Stomach (tissue), 9 donors: Measurements from ENCODE around the gene MUC5B. TPM values are rescaled to one million over a fixed set of nuclear protein-coding genes. Genes with fewer than 3 reads are reported as not detected.

Experiments used
- DNase-seq, 2 donors: peaks; one replicate each; pipeline versions ENCODE4 v3.0.0 to v3.0.0-alpha.2; 2013 to 2019
- H3K27ac ChIP-seq, 5 donors: fragments of 200-600 bp in 4 of 5; sonication (generic) in 4 of 5; one replicate each; pipeline ENCODE4 v1.5.1; 2013 to 2019; ENCODE audit warnings: mild to moderate bottlenecking in 1 of 5, moderate library complexity in 1 of 5
- H3K27me3 ChIP-seq, 3 donors: fragments of 200-600 bp; sonication (generic); one replicate each; pipeline ENCODE4 v1.5.1; 2017 to 2019; ENCODE audit warnings: mixed run types in 1 of 3
- H3K36me3 ChIP-seq, 4 donors: fragments of 200-600 bp; sonication (generic); 1 replicate in 3 of 4; 2 replicates in 1 of 4; pipeline ENCODE4 v1.5.1; 2016 to 2019
- H3K4me1 ChIP-seq, 4 donors: fragments of 200-600 bp; sonication (generic); one replicate each; pipeline ENCODE4 v1.5.1; 2016 to 2019
- H3K4me3 ChIP-seq, 4 donors: fragments of 200-600 bp; sonication (generic) in 3 of 4; one replicate each; pipeline ENCODE4 v1.5.1; 2016 to 2019; ENCODE audit warnings: mild to moderate bottlenecking in 1 of 4
- H3K9me3 ChIP-seq, 4 donors: fragments of 200-600 bp; sonication (generic); one replicate each; pipeline ENCODE4 v1.5.1; 2016 to 2019
- CTCF ChIP-seq, 7 experiments: fragments of 450-650 bp in 4 of 7; fragments of 200-600 bp in 3 of 7; sonication (generic) in 3 of 7; IDR thresholded peaks; one replicate each; pipeline ENCODE4 v1.5.1; 2016 to 2019; ENCODE audit warnings: antibody characterized with exemption in 7 of 7, control low read depth in 2 of 7, mild to moderate bottlenecking in 1 of 7
- EP300 ChIP-seq: sonication (generic); formaldehyde crosslinking; IDR thresholded peaks from one replicate; pipeline ENCODE4 v1.6.1; 2017; ENCODE audit warnings: antibody characterized with exemption
- POLR2A ChIP-seq, 4 donors: fragments of 450-650 bp; IDR thresholded peaks; one replicate each; pipeline ENCODE4 v1.6.1; 2016; ENCODE audit warnings: antibody characterized with exemption in 4 of 4, control low read depth in 2 of 4, mild to moderate bottlenecking in 1 of 4, moderate library complexity in 1 of 4
- POLR2AphosphoS5 ChIP-seq, 3 donors: sonication (generic); formaldehyde crosslinking; IDR thresholded peaks; one replicate each; pipeline ENCODE4 v1.6.1; 2016; ENCODE audit warnings: antibody characterized with exemption in 3 of 3
- WGBS, 5 donors: extraction: QIAGEN DNeasy Blood & Tissue Kit in 3 of 5; methylation state at CpG; one replicate each; pipeline versions ENCODE4 v1.1.5 to v1.1.7; 2013 to 2018; 5-methylcytosine and 5-hydroxymethylcytosine counted together
- intact Hi-C: fragments of 100-400 bp; cut with DNase I; formaldehyde crosslinking; loops from one replicate; pipeline ENCODE4 v1.15.1; 2023; ENCODE audit warnings: low total_unique reads
- polyA plus RNA-seq, 3 donors: library from polyadenylated mRNA; stranded (reverse); fragments of 200-250 nt; gene quantifications; one replicate each; pipeline ENCODE4 v1.2.3, GENCODE V29; 2013
- total RNA-seq, 5 donors: library from RNA; depleted of rRNA; stranded (reverse); fragments of >200 nt; gene quantifications; one replicate each; pipeline versions ENCODE4 v1.1.0 to v1.2.3, GENCODE V29; 2014 to 2016
- donor health status: healthy with polysubstance abuse.
- donor health status: Bipolar disorder and iron deficiency.
- donor health status: healthy.

Gene MUC5B
- total and polyA plus RNA-seq, 8 donors: under 0.01 to 516 (median 6.6) TPM

- Histone ChIP-seq H3K36me3 (peaks cover 0 to 83% (median 41%) of the 10 kb centered on the region in 4 donors), H3K4me1 (peaks cover 0 to 8% (median 0%) of the 10 kb centered on the region in 4 donors), H3K27me3 (peaks cover 0 to 73% (median 5%) of the 10 kb centered on the region in 3 donors), H3K4me3 (no peak overlapping the region), H3K9me3 (no peaks in the 10 kb centered on the region), H3K27ac (no peak overlapping the region)
- 82 to 88% (median 86%) methylated on average over 20 to 32 of the region's 32 CpGs for WGBS, 5 donors
- intact Hi-C loops: no loop called here
- peak in 1 of 2 donors; percentile 26 for DNase-seq
- TF ChIP-seq POLR2A (IDR thresholded peaks at IDR 0.05) (no peak), CTCF (IDR thresholded peaks at IDR 0.05) (no peak), POLR2AphosphoS5 (IDR thresholded peaks at IDR 0.05) (no peak), EP300 (no peak)
Measured at GRCh38 chr11:1194977-1195681, 27.7 kb upstream of the MUC5B start.

DNA sequence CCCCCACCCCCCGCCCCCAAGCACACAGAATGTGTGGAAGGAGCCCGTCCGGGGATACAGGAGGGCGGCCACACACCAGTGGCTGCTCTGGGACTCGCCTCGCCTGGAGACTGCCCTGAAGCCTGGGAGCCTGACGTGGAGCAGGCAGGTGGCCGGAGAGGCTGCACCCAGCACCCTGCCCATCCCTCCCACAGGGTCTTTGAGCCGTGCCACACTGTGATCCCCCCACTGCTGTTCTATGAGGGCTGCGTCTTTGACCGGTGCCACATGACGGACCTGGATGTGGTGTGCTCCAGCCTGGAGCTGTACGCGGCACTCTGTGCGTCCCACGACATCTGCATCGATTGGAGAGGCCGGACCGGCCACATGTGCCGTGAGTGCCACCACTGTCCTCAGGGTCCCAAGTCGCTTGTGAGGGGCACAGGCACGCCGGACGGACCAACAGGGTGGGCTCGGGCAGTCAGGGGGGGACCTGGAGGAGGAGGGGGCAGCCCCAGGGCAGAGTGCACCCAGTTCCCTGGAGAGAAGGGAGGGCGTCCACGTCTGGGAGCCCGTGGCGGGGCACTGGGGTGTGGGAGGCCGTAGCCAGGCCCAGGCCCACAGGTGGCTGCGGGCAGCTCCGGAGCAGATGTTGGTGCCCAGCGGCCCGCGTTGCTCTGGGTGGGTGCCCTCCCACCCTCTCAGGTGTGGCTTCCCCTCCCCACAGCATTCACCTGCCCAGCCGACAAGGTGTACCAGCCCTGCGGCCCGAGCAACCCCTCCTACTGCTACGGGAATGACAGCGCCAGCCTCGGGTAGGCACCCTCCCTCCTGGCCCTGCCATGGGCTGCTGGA is 27.0 kb upstream of the MUC5B start:
- no peak for TF ChIP-seq POLR2AphosphoS5 (IDR thresholded peaks at IDR 0.05)
- TF ChIP-seq POLR2A (IDR thresholded peaks at IDR 0.05): no peak
- DNase-seq: no peak
- Histone ChIP-seq H3K36me3 (peaks cover 0 to 91% (median 42%) of the 10 kb centered on the region in 4 donors), H3K9me3 (no peaks in the 10 kb centered on the region), H3K4me1 (peaks cover 0 to 8% (median 0%) of the 10 kb centered on the region in 4 donors), H3K27ac (peak overlapping the region in 1 of 5 donors; percentile 21), H3K27me3 (peaks cover 0 to 80% (median 5%) of the 10 kb centered on the region in 3 donors), H3K4me3 (no peak overlapping the region)
- intact Hi-C loops: no loop called here
- WGBS, 5 donors: 88 to 94% (median 91%) methylated on average over 15 to 41 of the region's 41 CpGs

- DNase-seq: peak in 1 of 2 donors; percentile 24
- H3K27me3 ChIP-seq: peaks cover 0 to 80% (median 5%) of the 10 kb centered on the region in 3 donors
- no peak for TF ChIP-seq CTCF (IDR thresholded peaks at IDR 0.05)
- no peak for TF ChIP-seq POLR2A (IDR thresholded peaks at IDR 0.05)
- TF ChIP-seq POLR2AphosphoS5 (IDR thresholded peaks at IDR 0.05): no peak
- no peaks in the 10 kb centered on the region for H3K9me3 ChIP-seq
- intact Hi-C loops: no loop called here
- H3K36me3 ChIP-seq: peaks cover 0 to 94% (median 42%) of the 10 kb centered on the region in 4 donors
- no peak overlapping the region for H3K4me3 ChIP-seq
- 80 to 87% (median 83%) methylated on average over 12 to 28 of the region's 28 CpGs for WGBS, 5 donors
- H3K4me1 ChIP-seq: peaks cover 0 to 8% (median 0%) of the 10 kb centered on the region in 4 donors
- no peak overlapping the region for H3K27ac ChIP-seq
Measured at GRCh38 chr11:1196516-1197391, 26.1 kb upstream of the MUC5B start.

GRCh38 chr11:1197431-1197885 is 25.4 kb upstream of the MUC5B start:
- WGBS, 5 donors: 69 to 89% (median 83%) methylated on average over 5 to 29 of the region's 29 CpGs
- DNase-seq: peak in 1 of 2 donors; percentile 25
- intact Hi-C loops: no loop called here

More at GRCh38 chr11:1197431-1197885, 25.4 kb upstream of the MUC5B start:
- H3K27ac ChIP-seq: no peak overlapping the region
- H3K4me3 ChIP-seq: no peak overlapping the region
- H3K27me3 ChIP-seq: peaks cover 1 to 81% (median 5%) of the 10 kb centered on the region in 3 donors
- no peaks in the 10 kb centered on the region for H3K9me3 ChIP-seq
- peaks cover 0 to 8% (median under 1%) of the 10 kb centered on the region in 4 donors for H3K4me1 ChIP-seq
- peaks cover 0 to 87% (median 40%) of the 10 kb centered on the region in 4 donors for H3K36me3 ChIP-seq
- TF ChIP-seq EP300 (no peak), POLR2AphosphoS5 (IDR thresholded peaks at IDR 0.05) (no peak), CTCF (IDR thresholded peaks at IDR 0.05) (no peak), POLR2A (IDR thresholded peaks at IDR 0.05) (no peak)
